Glomerular endothelial cell (primary cell): Measurements from ENCODE around the gene ACCS. TPM values are rescaled to one million over a fixed set of nuclear protein-coding genes. Genes with fewer than 3 reads are reported as not detected.

ENCODE experiments used
- DNase-seq: peaks from one replicate; pipeline ENCODE4 v3.0.0-alpha.2; 2011; ENCODE audit warnings: low read depth, low spot score; ENCODE audit errors: extremely low read depth
- total RNA-seq: library from RNA; depleted of rRNA; stranded (reverse); fragments of >200 nt; gene quantifications from 2 replicates; pipeline ENCODE4 v1.2.3, GENCODE V29; 2015

ACCS gene
- total RNA-seq, 1 donor from 2014 or later, result 11.4 TPM

- DNase-seq, result no peak
These were observed 28.4 kb upstream of the ACCS start for GRCh38 chr11:44037658-44037998.

- DNase-seq, result no peak
These were observed 22.9 kb upstream of the ACCS start for GRCh38 chr11:44043157-44043556.

DNA sequence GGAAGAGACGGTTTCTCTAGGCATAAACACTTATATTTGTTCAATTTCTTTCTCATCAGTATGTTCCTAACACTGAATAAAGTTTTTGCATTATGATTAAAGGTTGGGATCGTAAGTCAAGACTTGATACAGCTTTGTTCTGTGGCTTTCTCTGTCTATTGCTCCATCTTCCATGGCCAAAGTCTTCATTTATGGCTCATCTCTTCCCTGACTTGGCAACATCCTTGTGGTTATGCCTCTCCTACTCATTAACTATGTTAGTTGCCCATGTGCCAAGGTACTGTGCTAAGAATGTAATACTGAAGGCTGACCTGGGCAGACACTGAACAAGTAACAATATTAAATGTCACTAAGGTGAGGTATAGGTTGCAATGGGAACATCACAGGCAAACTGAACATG lies 19.9 kb upstream of the ACCS start:
- no peak for DNase-seq

- no peak for DNase-seq
These were observed 18.8 kb upstream of the ACCS start for GRCh38 chr11:44047298-44047697.

GRCh38 chr11:44047931-44048431 lies 18.1 kb upstream of the ACCS start, which contains the start of gene ACCSL:
Gene ACCSL, plus strand, starts transcription at chr11:44047981. Its CDS starts 56 bp downstream, at chr11:44048037.
- no peak for DNase-seq

DNA sequence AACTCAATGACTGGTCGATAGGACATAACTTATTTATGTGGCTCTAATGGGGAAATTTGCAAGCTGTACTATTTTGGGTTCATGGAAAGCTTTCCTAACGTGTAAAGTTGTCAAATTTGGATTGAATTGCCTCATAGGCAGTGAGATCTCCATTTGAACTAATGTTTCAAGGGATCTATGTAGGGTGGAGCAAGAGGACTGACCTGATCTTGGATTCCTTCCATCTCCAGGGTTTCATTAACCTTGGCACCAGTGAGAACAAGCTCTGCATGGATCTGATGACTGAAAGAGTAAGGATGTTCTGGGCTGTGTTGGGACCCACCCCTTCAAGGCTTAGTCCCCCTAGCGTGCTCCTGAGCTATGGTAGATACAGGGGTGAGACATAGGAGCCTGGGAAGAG lies 16.2 kb upstream of the ACCS start:
- no peak for DNase-seq

DNA sequence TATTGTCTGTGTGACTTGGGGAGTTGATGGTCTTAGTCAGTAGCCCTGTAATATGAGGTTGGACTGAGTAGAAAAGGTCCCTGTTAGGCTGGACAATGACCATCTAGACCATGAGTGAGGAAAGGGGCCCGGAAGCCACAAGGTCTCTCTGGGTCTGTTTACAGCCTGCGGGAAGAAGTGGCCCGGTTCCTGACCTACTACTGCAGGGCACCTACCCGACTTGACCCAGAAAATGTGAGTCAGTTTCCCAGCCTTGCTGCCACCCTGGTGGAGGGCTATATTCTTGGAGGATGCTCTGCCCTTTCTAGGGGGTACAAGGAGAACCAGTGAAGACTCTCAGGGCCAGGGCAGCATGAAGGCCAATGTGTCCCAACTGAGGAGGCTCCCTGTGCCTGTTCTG lies 14.9 kb upstream of the ACCS start:
- DNase-seq, result no peak

DNA sequence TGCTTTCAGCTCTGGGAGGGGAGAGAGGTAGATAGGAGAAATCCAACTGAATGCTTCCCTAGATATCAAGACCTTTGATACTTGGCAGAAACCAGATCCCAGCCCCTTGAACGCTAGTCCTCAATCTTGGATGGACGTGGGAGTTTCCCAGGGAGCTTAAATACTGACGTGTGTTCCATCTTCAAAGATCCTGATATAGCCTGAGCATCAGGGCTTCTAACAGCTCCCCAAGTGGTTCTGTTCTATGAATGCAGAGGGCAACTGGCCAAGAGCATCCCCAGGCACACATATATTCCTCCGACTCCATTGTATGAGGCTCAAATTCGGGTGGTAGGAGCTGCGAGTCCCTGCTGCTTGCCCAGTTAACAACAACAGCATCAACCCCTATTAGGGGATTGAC lies 8.7 kb upstream of the ACCS start:
- DNase-seq, result no peak

- DNase-seq, result no peak
These were observed 7.8 kb upstream of the ACCS start for GRCh38 chr11:44058275-44058674.

GRCh38 chr11:44065161-44065661 lies 859 bp upstream of the ACCS start:
- no peak for DNase-seq

GRCh38 chr11:44066732-44067141 lies 667 bp downstream of the ACCS start:
- peak; percentile 57 for DNase-seq

GRCh38 chr11:44067266-44067665 lies 1.2 kb downstream of the ACCS start:
- no peak for DNase-seq

DNA sequence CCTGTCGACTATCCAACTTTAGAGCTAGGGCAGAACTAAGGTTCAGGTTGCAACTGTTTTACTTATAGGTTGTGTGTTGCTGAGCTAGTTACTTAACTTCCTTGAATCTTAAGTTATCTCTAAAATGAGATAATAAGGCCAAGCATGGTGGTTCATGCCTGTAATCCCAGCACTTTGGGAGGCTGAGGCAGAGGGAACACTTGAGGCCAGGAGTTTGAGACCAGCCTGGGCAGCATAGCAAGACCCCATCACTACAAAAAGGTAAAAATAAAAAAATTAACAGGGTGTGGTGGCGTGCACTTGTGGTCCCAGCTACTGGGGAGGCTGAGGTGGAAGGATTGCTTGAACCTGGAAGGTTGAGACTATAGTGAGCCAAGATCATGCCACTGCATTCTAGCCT lies 2.1 kb downstream of the ACCS start:
- DNase-seq, result no peak

GRCh38 chr11:44071157-44071556 lies 5.1 kb downstream of the ACCS start:
- no peak for DNase-seq

DNA sequence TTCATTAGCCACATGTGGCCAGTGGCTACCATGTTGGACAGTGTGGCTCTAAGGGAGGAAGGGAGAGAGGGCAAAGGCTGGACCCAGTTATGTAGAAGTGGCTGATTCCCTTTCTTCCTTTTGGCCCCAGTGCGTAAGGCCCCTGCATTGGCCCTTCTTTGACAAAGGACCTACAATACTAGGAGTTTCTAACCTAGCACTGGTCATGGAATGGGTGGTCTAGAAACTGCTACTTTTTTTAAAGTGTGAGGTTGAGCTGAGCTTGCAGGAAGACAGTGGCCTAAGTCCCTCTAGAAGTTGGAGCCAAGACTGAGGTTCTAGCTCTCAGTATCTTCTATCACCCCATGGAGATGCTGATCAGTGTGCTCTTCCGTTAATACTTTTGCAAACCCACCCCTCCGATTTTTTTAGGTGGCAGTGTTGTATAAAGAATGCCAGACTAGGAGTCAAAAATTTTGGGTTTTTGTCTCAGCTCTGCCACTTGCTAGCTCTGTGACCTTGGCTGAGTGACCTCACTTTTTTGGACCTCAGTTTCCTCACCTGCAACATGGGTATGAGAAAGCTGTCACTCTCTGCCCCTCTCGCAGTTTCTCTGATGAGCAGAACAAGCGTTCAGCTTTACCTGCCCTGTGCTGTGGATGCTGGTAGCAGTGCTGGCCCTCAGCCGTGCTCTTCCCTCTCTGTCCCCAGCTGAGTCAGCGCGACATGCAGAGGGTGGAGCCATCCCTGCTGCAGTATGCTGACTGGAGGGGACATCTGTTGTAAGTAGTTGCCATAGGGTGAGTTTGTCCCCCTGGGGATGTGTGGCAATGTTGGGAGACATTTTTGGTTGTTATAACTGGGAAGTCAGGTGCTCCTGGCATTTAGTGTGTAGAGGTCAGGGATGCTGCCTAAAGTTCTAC lies 6.9 kb downstream of the ACCS start:
- no peak for DNase-seq

- no peak for DNase-seq
These were observed 12.7 kb downstream of the ACCS start for GRCh38 chr11:44078794-44079193.

DNA sequence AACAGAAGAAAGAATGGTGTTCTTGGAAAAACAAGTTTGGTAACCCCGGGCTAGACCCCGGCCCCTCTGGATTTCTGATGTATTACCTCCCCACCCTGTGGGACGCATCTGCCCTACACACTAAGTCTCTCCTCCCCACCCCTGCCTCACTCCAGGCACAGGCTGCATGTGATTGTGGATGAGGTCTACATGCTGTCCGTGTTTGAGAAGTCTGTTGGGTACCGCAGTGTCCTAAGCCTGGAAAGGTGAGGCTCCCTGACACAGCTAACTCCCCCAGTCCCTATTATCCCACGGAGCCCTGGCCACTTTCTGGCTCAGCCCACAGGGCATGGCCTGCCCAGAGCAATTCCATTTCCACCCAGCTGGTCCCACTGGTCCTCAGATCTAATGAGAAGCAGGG lies 13.3 kb downstream of the ACCS start:
- DNase-seq, result no peak

- no peak for DNase-seq
These were observed 14.9 kb downstream of the ACCS start for GRCh38 chr11:44080951-44081350.

DNA sequence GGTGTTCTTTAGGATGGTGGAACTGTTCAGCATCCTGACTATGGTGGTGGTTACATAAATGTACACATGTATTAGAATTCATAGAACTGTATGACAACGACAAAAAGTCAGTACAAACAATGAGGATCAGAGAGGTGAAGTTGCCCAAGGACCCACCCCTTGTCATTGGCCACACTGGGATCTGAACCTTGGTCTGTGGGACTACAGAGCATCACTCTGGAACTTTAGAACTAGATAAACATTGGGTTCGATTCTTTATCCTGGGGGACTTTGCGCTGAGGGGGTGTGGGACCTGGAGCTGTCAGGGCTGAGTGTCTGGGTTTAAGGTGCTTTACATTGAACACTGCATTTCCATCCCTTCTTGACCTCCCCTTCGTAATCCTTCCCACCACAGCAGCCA lies 16.6 kb downstream of the ACCS start:
- DNase-seq, result no peak

- no peak for DNase-seq
These were observed 17.4 kb downstream of the ACCS start for GRCh38 chr11:44083433-44083832.

DNA sequence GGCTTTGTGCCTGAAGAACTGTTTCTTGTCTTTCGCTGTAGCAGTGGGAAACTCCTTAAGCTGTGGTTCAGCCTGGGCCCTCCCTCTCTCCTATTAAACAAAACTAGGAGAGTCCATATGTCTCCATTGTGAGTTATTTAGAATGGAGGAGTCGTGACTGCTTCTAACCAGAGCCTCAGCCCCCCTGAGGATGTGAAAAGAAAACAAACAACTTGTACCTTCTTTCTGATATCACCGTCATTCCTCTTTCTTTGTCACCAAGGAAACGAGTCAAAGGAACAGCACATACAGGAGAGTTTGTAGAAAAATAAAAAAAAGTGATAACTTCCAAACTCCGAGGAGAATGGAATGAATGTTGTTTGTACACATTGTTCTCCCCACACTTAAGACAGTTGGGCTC lies 17.8 kb downstream of the ACCS start:
- no peak for DNase-seq

DNA sequence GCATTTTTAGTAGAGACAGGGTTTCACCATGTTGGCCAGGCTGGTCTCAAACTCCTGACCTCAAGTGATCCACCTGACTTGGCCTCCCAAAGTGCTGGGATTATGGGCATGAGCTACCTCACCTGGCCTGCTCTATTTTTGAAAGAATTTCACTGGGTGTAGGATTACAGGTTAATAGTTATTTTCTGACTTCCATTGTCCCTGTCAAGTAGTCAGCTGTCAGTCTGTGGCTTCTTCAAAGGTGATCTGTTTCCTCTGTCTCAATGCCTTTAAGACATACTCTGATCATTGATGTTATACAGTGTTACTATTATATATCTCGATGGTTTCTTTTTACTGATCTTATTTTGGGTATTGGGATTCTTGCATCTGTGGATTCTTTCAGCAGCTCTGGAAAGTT lies 19.3 kb downstream of the ACCS start:
- DNase-seq, result no peak
